Keratinocyte (primary cell): ENCODE results near the gene POLA1.

Experiments
- EZH2 ChIP-seq: IDR thresholded peaks from one replicate; pipeline ENCODE4 v1.6.1; 2012; ENCODE audit warnings: inconsistent platforms, mild to moderate bottlenecking, low read length, moderate library complexity
- TF ChIP-seq, protein P1 (sequence below), 3 experiments: IDR thresholded peaks in 1 of 3; conservative IDR thresholded peaks in 1 of 3; optimal IDR thresholded peaks in 1 of 3; 2 replicates in 2 of 3; 3 replicates in 1 of 3; pipeline versions ENCODE3 to v1.5.1; 2011; ENCODE audit warnings: low read length in 3 of 3, mild to moderate bottlenecking in 3 of 3, moderate library complexity in 2 of 3, control low read depth in 1 of 3, inconsistent platforms in 1 of 3; ENCODE audit not compliant: insufficient read depth in 2 of 3; ENCODE audit errors: extremely low read depth in 1 of 3

DNA sequence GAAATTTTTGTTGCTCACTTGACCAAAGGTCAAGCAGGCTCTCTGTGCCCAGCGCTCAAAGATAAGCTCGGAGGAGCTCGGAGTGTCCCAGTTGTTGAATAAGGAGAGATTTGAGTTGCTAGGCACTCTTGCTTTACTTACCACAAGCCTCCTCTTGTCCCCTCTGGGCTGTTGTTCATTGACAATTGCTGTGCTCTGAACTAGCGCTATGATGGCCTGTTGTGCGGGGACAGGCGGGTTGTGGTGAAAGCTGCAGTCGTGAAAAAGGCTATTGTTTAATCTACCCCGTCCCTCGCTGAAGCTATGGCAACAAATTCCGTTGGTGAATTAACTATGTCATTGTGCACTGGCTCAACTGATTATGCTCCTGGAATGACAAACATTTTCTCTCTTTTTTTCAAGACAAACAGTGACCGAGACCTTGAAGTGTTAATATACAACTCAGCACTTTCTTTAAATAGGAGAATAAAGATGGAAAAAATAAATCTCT lies 21.0 kb upstream of the POLA1 start:
- TF ChIP-seq, protein P1, sequence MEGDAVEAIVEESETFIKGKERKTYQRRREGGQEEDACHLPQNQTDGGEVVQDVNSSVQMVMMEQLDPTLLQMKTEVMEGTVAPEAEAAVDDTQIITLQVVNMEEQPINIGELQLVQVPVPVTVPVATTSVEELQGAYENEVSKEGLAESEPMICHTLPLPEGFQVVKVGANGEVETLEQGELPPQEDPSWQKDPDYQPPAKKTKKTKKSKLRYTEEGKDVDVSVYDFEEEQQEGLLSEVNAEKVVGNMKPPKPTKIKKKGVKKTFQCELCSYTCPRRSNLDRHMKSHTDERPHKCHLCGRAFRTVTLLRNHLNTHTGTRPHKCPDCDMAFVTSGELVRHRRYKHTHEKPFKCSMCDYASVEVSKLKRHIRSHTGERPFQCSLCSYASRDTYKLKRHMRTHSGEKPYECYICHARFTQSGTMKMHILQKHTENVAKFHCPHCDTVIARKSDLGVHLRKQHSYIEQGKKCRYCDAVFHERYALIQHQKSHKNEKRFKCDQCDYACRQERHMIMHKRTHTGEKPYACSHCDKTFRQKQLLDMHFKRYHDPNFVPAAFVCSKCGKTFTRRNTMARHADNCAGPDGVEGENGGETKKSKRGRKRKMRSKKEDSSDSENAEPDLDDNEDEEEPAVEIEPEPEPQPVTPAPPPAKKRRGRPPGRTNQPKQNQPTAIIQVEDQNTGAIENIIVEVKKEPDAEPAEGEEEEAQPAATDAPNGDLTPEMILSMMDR (optimal IDR thresholded peaks at IDR 0.05 in 1 of 3, IDR thresholded peaks at IDR 0.05 in 1 of 3, conservative IDR thresholded peaks at IDR 0.05 in 1 of 3; ENCODE audit: extremely low read depth in 1 of 3, insufficient read depth in 2 of 3, low read length in 3 of 3), result no peak
- TF ChIP-seq EZH2, result no peak
